ENCODE measurements around the gene AP3B1. TPM values are rescaled to one million over a fixed set of nuclear protein-coding genes. Genes with fewer than 3 reads are reported as not detected.

Gene AP3B1
- total and polyA plus RNA-seq, 2 of the 8 experiments (the other 6 are each of a cell fraction or from before 2014, with no cell fraction given), result 45.8 to 48.3 TPM

- no peak for TF ChIP-seq RBBP5 (IDR thresholded peaks at IDR 0.05; ENCODE audit: borderline replicate concordance, low read depth, low read length)
- TF ChIP-seq, protein P1, sequence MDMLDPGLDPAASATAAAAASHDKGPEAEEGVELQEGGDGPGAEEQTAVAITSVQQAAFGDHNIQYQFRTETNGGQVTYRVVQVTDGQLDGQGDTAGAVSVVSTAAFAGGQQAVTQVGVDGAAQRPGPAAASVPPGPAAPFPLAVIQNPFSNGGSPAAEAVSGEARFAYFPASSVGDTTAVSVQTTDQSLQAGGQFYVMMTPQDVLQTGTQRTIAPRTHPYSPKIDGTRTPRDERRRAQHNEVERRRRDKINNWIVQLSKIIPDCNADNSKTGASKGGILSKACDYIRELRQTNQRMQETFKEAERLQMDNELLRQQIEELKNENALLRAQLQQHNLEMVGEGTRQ (IDR thresholded peaks at IDR 0.05; ENCODE audit: low read length), result no peak
- TF ChIP-seq HDAC2 (IDR thresholded peaks at IDR 0.05; ENCODE audit: borderline replicate concordance in 1 of 2, low read depth in 2 of 2, low read length in 2 of 2), result no peak
- no peak for TF ChIP-seq GABPA (IDR thresholded peaks at IDR 0.05; ENCODE audit: borderline replicate concordance, insufficient read depth, low read length)
Measured at GRCh38 chr5:78253201-78253600, 41.3 kb downstream of the AP3B1 start (continued).

All from H1 (cell line).